Measurements from ENCODE around the gene AMBRA1.

The AMBRA1 gene

DNA sequence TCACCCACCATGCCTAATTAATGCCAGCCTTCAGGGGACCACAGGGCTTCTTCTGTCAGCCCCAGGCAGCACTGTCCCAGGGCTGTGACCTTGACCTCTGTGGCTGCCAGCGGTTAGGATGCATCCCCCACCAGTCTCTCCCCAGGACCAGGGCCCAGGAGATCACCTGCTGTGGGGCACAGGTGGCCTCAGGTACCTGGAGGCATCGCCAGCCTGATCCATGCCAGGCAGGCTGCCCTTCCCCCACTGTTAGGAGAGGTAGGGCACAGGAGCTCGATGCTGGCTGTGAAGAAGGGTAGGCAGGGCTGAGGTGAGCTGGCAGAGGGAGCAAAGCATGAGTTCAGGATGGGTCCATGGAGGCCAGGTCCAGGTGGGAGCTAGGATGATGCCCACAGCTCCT lies 229.0 kb downstream of the AMBRA1 start:
- no peak overlapping the region for H3K4me3 ChIP-seq (ENCODE audit: insufficient read depth, low read length, poor library complexity, severe bottlenecking)
- no peaks in the 10 kb centered on the region for H3F3A ChIP-seq (ENCODE audit: insufficient read depth)
- no peaks in the 10 kb centered on the region for H4K20me1 ChIP-seq (ENCODE audit: low read depth, low read length)
- H3K9me3 ChIP-seq (ENCODE audit: insufficient read depth, low read length), result no peaks in the 10 kb centered on the region
- H3K27ac ChIP-seq (ENCODE audit: low read depth, low read length), result no peak overlapping the region
- H3K27me3 ChIP-seq (ENCODE audit: low read length), result no peaks in the 10 kb centered on the region
- TF ChIP-seq EZH2phosphoT487 (conservative IDR thresholded peaks at IDR 0.05; ENCODE audit: low read length), result no peak
- TF ChIP-seq CTCF (IDR thresholded peaks at IDR 0.05; ENCODE audit: insufficient read depth, low read length, poor library complexity, severe bottlenecking), result no peak
- no peak overlapping the region for H2AFZ ChIP-seq (ENCODE audit: low read depth, low read length, severe bottlenecking)
- no peak overlapping the region for H3K4me2 ChIP-seq (ENCODE audit: low read depth, low read length, poor library complexity, severe bottlenecking)
- H3K9ac ChIP-seq (ENCODE audit: low read length), result no peak overlapping the region
- H3K36me3 ChIP-seq (ENCODE audit: low read length), result no peaks in the 10 kb centered on the region
- H3K79me2 ChIP-seq (ENCODE audit: insufficient read depth, low read length), result 0 out of 2 replicates have a peak, but pooled peaks cover 4% of the 10 kb centered on the region
- H3K9me2 ChIP-seq (replicated peaks; ENCODE audit: insufficient read depth, low read length), result no peaks in the 10 kb centered on the region

DNA sequence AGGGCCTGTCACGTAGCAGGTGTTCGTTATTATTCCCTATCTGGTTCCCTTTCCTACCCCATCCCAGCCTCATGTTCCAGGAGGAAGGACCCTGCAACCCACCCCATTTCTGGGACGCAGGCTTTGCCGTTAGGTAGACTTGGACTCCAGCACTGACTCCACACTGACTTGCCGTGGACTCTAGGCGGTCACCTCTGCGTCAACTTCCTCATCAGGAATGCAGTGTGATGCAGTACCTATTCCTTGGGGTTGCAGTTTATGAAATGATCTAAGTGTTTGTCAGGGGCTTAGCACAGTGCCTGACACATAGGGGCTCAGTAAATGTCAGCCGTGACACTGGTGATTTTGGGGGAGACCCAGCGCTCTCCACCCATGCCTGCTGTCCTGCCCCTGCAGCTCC lies 229.8 kb downstream of the AMBRA1 start:
- H3K9me2 ChIP-seq (replicated peaks; ENCODE audit: insufficient read depth, low read length), result no peaks in the 10 kb centered on the region
- H3K79me2 ChIP-seq (ENCODE audit: insufficient read depth, low read length), result 0 out of 2 replicates have a peak, but pooled peaks cover 4% of the 10 kb centered on the region
- no peaks in the 10 kb centered on the region for H3F3A ChIP-seq (ENCODE audit: insufficient read depth)
- no peak overlapping the region for H3K9ac ChIP-seq (ENCODE audit: low read length)
- no peaks in the 10 kb centered on the region for H3K9me3 ChIP-seq (ENCODE audit: insufficient read depth, low read length)
- no peaks in the 10 kb centered on the region for H3K27me3 ChIP-seq (ENCODE audit: low read length)
- TF ChIP-seq EZH2phosphoT487 (conservative IDR thresholded peaks at IDR 0.05; ENCODE audit: low read length) (no peak), CTCF (IDR thresholded peaks at IDR 0.05; ENCODE audit: insufficient read depth, low read length, poor library complexity, severe bottlenecking) (no peak)
- H3K27ac ChIP-seq (ENCODE audit: low read depth, low read length), result no peak overlapping the region
- no peak overlapping the region for H3K4me2 ChIP-seq (ENCODE audit: low read depth, low read length, poor library complexity, severe bottlenecking)
- no peaks in the 10 kb centered on the region for H4K20me1 ChIP-seq (ENCODE audit: low read depth, low read length)
- no peak overlapping the region for H2AFZ ChIP-seq (ENCODE audit: low read depth, low read length, severe bottlenecking)
- H3K4me3 ChIP-seq (ENCODE audit: insufficient read depth, low read length, poor library complexity, severe bottlenecking), result no peak overlapping the region
- H3K36me3 ChIP-seq (ENCODE audit: low read length), result no peaks in the 10 kb centered on the region

GRCh38 chr11:46363455-46364005 lies 230.3 kb downstream of the AMBRA1 start:
- Histone ChIP-seq H3K9me2 (replicated peaks; ENCODE audit: insufficient read depth, low read length) (no peaks in the 10 kb centered on the region), H3K79me2 (ENCODE audit: insufficient read depth, low read length) (0 out of 2 replicates have a peak, but pooled peaks cover 4% of the 10 kb centered on the region), H3K27me3 (ENCODE audit: low read length) (no peaks in the 10 kb centered on the region), H3K4me2 (ENCODE audit: low read depth, low read length, poor library complexity, severe bottlenecking) (no peak overlapping the region), H3F3A (ENCODE audit: insufficient read depth) (no peaks in the 10 kb centered on the region), H3K9ac (ENCODE audit: low read length) (no peak overlapping the region), H2AFZ (ENCODE audit: low read depth, low read length, severe bottlenecking) (no peak overlapping the region), H3K9me3 (ENCODE audit: insufficient read depth, low read length) (no peaks in the 10 kb centered on the region), H4K20me1 (ENCODE audit: low read depth, low read length) (no peaks in the 10 kb centered on the region), H3K36me3 (ENCODE audit: low read length) (no peaks in the 10 kb centered on the region), H3K4me3 (ENCODE audit: insufficient read depth, low read length, poor library complexity, severe bottlenecking) (no peak overlapping the region), H3K27ac (ENCODE audit: low read depth, low read length) (no peak overlapping the region)
- TF ChIP-seq CTCF (IDR thresholded peaks at IDR 0.05; ENCODE audit: insufficient read depth, low read length, poor library complexity, severe bottlenecking) (no peak), EZH2phosphoT487 (conservative IDR thresholded peaks at IDR 0.05; ENCODE audit: low read length) (no peak)
